NCI-H1048 (cell line): ENCODE results near the gene CCDC74A.
"Not testable (repeated sequence)": the region's sequence is repeated elsewhere in the genome, so short reads cannot be mapped to it uniquely, and the experiment has no call there.

ENCODE experiments used
- DNase-seq: peaks from one replicate; lab custom pipeline; 2025; lab: John Stamatoyannopoulos, UW

CCDC74A gene

DNA sequence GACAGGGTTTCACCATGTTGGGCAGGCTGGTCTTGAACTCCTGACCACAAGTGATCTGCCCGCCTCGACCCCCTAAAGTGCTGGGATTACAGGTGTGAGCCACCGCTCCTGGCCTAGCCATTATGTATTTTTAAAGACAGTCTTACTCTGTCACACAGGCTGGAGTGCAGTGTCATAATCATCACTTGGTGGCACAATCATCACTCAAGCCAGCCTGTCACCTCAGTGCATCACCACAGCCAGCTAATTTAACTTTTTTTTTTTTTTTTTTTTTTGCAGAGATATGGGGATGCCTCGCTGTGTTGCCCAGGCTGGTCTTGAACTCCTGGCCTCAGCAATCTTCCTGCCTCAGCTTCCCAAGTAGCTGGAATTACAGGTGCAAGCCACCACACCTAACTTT, 24.1 kb upstream of the CCDC74A start:
- not testable (repeated sequence) for DNase-seq

DNA sequence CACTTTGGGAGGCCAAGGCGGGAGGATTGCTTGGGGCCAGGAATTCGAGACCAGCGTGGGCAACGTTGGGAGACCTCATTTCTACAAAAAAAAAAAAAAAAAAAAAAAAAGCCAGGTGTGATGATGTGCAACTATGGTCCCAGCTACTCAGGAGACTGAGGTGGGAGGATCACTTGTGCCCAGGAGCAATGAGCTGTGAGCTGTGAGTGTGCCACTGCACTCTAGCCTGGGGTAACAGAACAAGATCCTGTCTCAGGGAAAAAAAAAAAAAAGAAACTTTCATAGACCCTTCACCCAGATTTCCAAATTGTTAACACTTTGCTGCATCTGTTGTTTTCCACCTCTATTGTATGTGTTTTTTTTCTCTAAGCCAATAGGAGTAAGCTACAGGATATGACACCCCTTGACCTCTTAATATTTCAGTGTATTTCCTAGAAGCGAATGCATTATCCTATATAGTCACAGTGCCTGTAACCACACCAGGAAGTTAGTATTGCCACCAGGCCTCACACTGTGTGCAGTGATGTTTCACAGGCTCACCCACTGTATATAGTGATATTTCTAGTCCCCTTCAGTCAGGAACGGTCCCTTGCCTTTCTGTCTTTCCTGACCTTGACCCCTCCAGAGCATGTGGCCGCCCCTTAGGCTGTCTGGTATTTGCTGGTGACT, 23.5 kb upstream of the CCDC74A start:
- DNase-seq, result not testable (repeated sequence)

DNA sequence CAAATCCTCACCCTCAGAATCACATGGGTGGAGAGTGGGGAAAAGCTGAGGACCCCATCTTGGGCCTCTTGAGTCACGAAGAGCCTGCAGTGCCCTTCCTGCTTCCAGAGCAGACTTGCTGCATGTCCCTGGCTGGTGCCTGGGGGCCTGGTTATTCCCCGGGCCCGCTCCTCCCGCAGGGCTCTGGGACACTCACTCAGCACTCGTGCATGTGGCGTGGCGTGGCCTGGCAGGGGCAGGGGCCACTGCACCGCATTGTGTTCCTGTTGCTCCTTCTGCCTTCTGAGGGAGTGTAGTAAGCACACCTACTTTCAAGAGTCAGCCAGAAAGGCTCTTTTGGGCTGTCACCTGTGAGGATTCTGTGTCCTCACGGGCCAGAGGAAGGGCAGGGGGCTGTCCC, 18.1 kb upstream of the CCDC74A start:
- no peak for DNase-seq

DNA sequence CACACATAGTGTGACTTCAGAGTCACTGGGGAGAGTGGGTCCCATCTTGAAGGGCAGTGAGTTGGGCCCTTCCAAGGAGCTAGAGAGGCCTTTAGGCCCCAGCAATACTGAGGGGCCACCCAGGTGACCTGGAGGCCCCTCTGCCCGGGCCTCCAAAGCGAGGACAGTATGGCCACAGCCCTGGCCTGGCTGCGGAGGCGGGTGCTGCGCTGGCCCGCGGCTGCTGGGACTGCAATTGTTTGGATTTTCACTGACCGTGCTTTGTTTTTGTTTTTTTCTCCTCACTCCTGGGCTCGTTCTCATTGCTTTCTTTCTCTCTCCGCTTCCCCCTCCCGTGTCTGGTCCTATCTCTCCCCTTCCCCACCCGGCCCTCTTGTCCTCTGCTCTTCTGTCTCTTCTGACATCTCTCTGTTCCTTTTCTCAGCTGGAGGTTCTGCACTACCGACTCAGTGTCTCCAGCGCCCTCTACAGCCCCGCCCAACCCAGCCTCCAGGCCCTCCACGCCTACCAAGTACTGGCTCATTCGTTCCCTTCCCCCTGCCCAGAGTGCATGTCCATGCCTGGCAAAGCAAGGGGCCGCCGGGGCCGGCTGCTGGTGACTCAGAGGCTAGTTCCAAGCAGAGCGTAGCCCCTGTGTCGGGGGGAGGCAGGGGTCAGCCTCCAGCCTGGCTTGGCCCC, 16.3 kb upstream of the CCDC74A start:
- DNase-seq, result not testable (repeated sequence)

DNA sequence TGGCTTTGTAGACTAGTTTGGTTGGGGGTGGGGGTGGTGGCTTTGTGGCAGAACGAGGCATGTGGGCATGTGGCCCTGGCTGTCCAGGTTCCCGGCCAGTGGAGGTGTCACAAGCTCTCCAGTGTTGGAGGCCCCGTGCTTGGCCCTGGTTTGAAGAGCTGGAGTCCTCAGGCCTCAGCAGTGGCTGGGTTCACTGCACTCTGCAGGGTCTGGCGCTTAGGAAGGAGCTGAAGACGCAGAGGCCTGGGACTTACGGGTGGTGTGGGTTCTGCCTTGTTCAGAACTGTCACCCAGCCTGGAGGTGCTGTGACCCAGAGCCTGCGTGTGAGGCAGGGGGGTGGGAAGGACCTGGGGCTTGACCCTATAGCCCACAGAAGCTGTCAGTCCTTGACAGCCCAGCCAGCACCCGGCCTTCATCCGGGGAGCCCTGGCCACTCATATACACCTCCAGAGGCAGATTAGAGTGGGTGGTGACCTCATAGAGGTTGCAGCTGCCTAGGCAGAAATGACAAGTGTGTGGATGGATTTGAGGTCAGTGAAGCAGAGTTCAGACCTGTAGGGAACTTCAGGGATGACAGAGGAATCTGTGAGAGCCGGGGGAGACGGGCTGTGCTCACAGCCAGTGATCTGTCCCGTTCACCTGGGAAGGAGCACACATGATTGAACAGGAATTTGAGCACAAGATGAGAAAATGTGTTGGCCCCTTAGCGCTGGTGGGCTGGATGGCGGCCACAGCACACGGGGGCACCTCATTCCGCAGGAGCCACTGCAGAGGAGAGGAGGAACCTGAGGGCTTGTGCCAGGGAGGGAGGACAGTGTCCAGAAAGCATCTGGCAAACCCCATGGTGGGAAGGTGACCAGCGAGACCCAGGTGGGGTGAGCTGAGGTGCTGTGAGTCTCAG, 15.5 kb upstream of the CCDC74A start:
- not testable (repeated sequence) for DNase-seq

DNA sequence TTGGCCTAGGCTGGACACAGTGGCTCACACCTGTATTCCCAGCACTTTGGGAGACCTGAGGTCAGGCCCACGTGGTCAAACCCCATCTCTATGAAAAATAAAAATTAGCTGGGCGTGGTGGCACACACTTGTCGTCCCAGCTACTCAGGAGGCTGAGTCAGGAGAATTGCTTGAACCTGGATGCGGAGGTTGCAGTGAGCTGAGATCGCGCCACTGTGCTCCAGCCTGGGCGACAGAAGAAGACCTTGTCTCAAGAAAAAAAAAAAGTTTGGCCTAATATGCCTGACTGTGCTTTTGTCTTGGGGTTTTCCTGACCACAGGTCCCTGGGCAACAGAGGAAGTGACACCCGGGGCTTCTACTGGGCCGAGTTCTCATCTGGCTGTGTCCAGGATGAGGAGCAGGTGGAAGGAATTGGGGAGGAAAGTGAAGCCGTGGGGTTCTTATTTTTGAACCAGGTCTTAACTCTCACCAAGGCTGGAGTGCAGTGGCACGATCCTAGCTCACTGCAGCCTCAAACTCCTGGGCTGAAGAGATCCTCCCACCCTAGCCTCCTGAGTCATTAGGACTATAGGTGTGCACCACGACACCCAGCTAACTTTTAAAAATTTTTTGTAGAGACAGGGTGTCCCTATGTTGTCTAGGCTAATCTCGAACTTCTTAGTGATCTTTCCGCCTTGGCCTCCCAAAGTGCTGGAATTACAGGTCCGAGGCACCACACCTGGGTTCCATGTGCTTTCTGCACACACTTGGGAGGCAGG, 13.1 kb upstream of the CCDC74A start:
- DNase-seq, result not testable (repeated sequence)

DNA sequence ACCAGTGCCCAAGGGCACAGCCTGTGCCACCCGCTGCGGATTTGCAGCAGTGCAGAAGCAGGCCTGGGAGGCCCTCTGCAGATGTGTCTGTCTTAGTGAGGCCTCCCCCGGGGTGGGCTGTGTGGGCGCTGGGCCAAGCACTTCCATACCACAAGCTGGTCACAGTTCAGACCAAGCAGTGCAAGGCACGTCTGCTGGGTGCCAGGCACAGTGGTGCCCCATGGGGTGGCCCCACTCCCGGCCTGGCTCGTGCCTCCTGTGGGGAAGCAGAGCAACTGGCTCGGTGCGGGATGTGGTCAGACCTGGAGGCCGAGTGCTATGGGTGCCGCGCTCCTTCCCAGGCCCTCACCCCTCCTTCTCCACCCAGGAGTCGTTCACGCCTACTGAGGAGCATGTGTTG, 12.5 kb upstream of the CCDC74A start:
- not testable (repeated sequence) for DNase-seq

DNA sequence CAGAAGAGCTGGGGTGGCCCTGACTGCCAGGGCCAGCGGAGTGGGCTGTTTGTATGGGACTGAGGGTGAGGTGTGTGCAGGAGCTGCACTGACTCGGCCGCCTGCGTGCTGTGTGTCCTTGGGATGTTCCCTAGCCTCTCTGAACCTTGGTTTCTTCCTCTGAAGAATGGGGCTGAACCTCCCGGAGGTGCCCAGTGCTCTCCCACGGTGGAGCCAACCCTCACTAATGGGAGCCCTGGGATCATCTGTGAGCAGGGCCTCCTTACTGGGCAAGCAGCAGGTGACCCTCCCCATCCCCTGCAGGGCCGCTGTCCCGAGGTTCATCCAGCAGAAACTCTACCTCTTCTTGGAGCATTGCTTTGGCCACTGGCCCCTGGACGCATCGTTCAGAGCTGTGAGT, 11.7 kb upstream of the CCDC74A start:
- no peak for DNase-seq

DNA sequence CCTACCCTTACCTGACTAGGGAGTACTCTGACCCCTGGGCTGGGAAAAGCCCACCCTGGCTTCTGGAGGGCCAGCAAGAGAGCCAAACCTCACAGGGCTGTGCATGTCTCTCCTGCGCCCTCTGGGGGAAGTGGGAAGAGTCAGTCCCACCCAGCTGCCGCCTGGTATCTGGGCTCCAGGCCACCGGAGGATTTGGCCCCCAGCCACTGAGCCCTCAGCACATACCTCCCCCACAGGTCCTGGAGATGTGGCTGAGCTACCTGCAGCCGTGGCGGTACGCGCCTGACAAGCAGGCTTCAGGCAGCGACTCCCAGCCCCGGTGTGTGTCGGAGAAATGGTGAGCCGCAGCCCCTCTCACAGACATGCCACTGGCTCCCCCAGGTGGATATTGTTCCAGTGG, 11.1 kb upstream of the CCDC74A start:
- not testable (repeated sequence) for DNase-seq

DNA sequence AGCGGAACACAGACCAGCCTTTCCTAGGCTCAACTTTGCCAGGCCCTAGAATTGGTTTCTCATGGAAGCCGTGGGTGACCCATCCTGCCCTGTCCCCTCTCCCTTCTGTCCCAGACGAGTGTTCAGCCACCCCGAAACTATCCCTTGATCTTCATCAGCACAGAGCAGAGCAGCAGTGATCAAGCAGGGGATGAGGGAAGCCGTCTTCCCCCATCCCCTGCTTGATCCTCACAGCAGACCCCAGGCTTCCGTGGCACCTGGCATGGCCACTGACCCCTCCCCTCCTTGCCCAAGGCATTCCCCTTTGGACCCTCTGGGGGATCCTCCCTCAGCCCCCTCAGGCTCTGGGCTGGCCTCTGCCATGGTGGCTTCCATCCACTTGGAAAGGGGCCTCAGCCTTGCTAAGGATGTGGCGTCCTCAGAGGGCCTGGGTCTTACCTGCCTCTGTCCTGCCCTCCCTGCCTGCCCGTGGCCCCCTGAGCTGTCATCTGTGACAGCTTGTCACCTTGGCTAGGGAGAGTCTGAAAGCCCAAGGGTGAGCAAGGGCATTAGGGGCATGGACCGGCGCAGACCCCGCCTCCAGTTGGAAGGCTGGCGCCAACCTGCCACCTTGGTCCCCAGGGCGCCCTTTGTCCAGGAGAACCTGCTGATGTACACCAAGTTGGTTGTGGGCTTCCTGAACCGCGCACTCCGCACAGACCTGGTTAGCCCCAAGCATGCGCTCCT, 10.4 kb upstream of the CCDC74A start:
- DNase-seq, result no peak

DNA sequence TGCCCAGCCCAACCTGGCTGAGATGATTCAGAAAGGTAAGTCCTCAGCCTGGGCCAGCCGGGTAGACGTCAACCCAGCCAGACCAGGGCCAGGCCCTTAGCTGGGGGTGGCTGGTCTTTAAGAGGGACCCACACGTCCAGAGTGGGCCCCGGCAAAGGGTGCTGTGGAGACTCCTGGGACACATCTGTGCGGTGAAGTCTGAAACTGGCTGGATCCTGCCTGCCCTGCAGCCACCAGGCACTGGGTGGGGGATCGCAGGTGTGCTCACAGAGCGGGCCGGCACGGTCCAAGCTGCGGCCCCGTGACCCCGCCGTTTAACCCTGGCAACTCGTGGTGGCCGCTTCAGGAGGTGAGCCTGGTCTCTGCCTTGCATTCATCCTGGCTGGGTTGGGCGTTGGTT, 9.8 kb upstream of the CCDC74A start:
- not testable (repeated sequence) for DNase-seq

DNA sequence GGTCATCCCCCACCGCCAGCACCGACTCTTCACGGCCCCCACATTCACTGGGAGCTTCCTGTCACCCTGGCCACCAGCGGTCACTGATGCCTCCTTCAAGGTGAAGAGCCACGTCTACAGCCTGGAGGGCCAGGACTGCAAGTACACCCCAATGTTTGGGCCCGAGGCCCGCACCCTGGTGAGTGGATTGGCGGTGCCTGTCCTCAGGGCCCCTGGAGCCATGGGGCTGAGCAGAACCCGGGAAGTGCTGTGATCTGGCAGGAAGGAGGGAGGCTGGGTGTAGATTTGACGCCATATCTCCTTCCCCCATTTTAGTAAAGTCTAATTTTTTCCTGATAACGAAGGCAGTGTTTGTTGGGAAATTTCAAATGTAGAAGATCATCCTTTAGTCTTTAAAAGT, 9.2 kb upstream of the CCDC74A start:
- DNase-seq, result not testable (repeated sequence)

DNA sequence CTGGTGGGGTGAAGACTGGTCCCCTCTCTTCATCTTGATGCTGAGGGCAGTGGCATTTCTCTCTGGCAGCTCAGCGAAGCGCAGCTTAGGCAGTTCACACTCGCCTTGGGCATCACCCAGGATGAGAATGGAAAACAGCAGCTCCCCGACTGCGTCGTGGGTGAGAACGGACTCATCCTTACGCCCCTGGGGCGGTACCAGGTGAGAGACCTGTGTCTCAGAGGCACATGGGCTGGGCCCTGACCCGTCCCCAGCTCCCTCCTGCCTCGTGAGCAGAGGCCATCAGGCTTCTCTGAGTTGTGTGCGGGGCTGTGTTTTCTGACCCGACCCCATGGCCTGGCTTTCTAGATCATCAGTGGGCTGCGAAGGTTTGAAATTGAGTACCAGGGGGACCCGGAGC, 8.2 kb upstream of the CCDC74A start:
- no peak for DNase-seq

DNA sequence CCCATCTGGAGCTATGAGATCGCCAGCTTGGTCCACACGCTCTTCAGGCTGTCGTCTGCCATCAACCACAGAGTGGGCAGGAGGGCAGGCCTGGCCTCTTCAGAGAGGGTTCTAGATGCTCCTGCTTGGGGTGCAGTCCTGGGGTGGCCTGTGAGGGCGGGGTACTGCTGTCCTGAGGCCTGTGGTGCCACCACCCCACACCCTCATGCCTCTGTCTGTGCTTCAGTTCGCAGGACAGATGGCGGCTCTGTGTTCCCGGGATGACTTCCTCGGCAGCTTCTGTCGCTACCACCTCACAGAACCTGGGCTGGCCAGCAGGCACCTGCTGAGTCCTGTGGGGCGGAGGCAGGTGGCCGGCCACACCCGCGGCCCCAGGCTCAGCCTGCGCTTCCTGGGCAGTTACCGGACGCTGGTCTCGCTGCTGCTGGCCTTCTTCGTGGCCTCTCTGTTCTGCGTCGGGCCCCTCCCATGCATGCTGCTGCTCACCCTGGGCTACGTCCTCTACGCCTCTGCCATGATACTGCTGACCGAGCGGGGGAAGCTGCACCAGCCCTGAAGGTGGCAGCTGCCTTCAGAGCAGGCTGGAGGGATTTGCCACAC, 7.7 kb upstream of the CCDC74A start:
- not testable (repeated sequence) for DNase-seq

DNA sequence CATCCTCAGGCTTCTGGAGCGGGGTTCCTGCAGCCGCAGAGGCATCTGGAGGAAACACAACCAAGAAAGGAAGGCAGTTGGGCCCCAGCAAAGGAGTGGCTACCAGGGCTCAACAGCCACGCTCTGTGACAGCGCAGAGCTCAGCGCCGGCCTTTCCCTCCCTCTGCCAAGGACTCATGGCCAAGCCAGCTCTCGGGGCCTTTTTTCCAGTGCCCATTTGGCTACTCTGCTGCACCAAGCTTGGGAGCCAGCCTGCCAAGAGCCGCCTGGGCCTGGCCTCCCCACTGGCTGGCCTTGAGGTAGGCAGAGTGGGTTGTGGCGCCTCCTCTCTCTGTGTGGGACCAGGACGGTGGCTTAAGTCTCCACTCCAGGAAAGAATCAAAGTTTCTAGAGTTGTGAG, 7.2 kb upstream of the CCDC74A start:
- DNase-seq, result no peak

DNA sequence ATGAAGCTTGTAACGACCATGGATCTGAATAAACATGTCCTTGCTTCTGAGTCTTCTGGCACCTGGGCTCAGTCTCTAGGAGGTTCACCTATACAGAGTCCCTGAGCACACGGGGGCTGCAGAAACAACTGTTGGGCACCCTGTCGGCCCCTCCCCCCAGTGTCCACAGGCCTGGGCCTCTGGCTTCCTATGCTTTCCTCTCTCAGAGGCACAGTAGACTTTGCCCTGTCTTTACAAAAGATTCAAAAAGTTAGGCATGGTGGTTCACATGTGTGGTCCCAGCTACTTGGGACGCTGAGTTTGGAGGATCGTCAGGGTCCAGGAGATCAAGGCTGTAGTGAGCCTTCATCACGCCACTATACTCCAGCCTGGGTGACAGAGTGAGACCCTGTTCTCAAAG, 6.2 kb upstream of the CCDC74A start:
- not testable (repeated sequence) for DNase-seq

DNA sequence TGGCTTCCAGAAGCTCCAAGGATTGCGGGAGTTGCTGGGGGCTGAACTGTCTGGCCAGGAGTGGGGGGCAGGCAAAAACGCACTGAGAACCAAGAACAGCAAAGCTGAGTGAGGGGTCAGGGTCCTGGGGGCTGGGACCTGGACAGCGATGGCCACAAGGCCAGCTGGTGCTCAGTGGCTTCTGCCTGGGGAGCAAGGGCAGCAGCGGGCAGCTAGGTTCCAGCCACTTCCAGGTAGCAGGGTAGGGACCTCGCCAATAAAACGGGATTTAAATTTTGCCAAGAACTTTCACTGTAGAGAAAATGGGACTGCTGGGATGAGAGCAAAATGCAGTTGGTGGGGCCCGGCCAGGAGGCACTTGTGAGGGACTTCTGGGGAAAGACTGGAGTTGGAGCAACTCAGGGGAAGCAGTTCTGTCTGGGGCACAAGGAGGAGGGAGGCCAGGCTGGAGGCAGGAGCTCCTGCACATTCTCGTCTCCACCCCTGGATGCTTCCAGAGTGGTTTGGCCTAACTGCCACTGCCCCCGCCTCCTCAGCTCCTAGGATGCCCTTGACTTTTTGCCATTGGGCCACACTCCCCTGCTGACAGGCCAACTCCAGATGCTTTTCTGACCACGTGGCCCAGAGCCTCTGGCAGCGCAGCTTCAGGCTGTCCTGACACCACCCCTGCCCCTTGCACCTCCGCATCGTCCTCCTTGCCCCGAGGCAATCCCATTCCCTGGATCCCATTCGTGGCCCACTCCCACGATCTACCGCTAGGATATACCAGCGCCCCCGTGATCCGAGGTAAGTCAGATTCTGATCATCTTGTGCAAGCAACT, 5.5 kb upstream of the CCDC74A start:
- no peak for DNase-seq

DNA sequence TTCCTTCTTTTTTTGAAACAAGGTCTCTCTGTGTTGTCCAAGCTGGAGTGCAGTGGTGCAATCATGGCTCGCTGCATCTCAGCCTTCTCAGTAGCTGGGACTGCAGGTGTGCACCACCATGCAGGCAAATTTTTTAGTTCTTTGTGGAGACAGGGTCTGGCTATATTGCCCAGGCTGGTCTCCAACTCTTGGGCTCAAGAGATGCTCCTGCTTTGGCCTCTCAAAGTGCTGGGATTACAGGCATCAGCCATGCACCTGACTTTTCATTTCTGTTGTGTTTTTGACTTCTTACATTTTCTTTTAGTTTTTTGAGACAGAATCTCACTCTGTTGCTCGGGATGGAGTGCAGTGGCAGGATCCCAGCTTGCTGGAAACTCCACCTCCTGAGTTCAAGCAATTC, 2.4 kb upstream of the CCDC74A start:
- not testable (repeated sequence) for DNase-seq

DNA sequence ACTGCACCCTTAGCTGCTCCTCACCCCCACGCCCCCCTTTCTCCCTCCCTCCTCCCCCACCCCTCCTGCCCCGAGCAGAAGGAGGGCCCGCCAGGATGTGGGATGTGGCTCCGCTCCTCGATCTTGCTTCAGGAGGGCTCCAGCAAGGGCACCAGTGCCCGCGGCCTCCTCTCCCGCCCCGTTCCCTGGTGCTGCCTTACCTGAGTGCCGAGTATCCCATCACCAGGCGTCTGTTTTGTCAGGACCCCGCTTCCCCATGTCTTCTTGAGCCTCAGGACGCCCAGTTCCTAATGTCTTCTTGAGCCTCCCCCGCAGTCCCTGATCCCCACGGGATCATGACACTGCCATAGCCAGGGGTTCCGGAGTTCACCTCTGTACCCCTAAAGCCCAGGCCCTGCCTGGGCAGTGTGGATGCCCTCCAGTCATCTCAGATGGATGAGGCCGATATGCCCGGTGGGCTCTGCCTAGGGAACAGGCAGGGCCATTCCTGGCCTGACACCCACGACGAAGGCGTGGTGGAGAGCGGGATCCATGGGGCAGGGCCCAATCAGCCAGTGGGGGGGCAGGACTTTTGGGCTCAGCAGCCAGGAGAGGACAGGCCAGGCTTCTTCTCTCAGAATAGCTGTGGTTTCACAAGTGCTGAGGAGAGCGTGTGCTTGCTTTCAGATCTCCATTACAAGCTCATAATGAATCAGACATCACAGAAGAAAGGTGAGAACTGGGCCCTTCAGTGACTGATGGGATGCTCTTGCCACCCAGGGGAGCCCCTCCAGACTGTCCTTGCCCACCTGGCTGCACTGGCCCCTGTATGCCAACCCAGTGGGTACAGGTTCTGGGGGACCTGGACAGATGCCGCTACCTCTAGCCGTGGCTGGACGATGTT, 1.5 kb downstream of the CCDC74A start:
- DNase-seq, result not testable (repeated sequence)
